Measurements from ENCODE around the gene PPP1R37. TPM values are rescaled to one million over a fixed set of nuclear protein-coding genes. Genes with fewer than 3 reads are reported as not detected.
A peak's percentile ranks its signal among the peaks of the same experiment; 100 is the strongest.

The PPP1R37 gene
- total and polyA plus RNA-seq, 2 of the 8 experiments (the other 6 are each of a cell fraction or from before 2014, with no cell fraction given) = 14.6 to 25.7 TPM

GRCh38 chr19:45153339-45154063, 60.5 kb downstream of the PPP1R37 start:
- Histone ChIP-seq H3K4me3 (ENCODE audit: extremely low read depth in 1 of 4, insufficient read depth in 2 of 4, low read depth in 3 of 4, low read length in 4 of 4) (peak overlapping the region; percentile 17 to 55 (median 29)), H3K56ac (replicated peaks; ENCODE audit: insufficient read length, low read depth, low read length) (peak overlapping the region; percentile 12), H3K23me2 (ENCODE audit: low read depth, low read length) (peaks cover 9% of the 10 kb centered on the region; the same call in 1 of the 2 replicates), H3K79me2 (ENCODE audit: control insufficient read depth in 1 of 2, insufficient read depth in 2 of 2, low read length in 2 of 2) (no peaks in the 10 kb centered on the region), H4K8ac (ENCODE audit: extremely low read depth, insufficient read depth, low read length) (no peak overlapping the region; the same call in 1 of the 2 replicates), H3K27ac (ENCODE audit: low read depth, low read length) (no peak overlapping the region), H2BK120ac (replicated peaks; ENCODE audit: low read depth, low read length) (no peak overlapping the region), H3K23ac (ENCODE audit: insufficient read length) (no peak overlapping the region), H3K14ac (ENCODE audit: insufficient read length) (no peak overlapping the region), H3K27me3 (replicated peaks in 1 of 4; ENCODE audit: control insufficient read depth in 3 of 4, extremely low read depth in 1 of 4, insufficient read depth in 3 of 4, low read length in 3 of 4) (peaks cover 16 to 49% (median 40%) of the 10 kb centered on the region in 4 experiments), H3K4me2 (ENCODE audit: insufficient read depth in 1 of 2, low read depth in 2 of 2, low read length in 2 of 2) (peak overlapping the region; percentile 72 to 77), H3K9me3 (ENCODE audit: insufficient read depth in 2 of 2, low read depth in 1 of 2, low read length in 1 of 2) (peaks cover 0 to 8% of the 10 kb centered on the region in 2 experiments; a peak in 1 of 4 replicates), H4K5ac (ENCODE audit: insufficient read length, low read depth, low read length) (no peak overlapping the region), H2AK5ac (ENCODE audit: low read depth, low read length) (no peak overlapping the region), H2BK15ac (ENCODE audit: low read length) (peak overlapping the region; percentile 88; the same call in 1 of the 2 replicates), H2BK20ac (ENCODE audit: low read length) (no peak overlapping the region), H3K4me1 (replicated peaks in 1 of 4; ENCODE audit: control insufficient read depth in 3 of 4, insufficient read depth in 4 of 4, low read length in 3 of 4) (peaks cover 0 to 13% (median 3%) of the 10 kb centered on the region in 4 experiments; a peak in 6 of 7 replicates), H2BK12ac (ENCODE audit: low read depth, low read length) (peak overlapping the region; percentile 88; the same call in 1 of the 2 replicates), H2BK5ac (ENCODE audit: low read depth, low read length) (peak overlapping the region; percentile 26; the same call in 1 of the 2 replicates), H4K20me1 (replicated peaks in 1 of 2; ENCODE audit: control insufficient read depth in 1 of 2, insufficient read depth in 2 of 2, low read length in 2 of 2) (peaks cover 0 to 14% of the 10 kb centered on the region in 2 experiments), H4K91ac (replicated peaks; ENCODE audit: insufficient read length, low read length) (peak overlapping the region; percentile 72), H3K9ac (replicated peaks in 1 of 4; ENCODE audit: extremely low read depth in 1 of 4, low read depth in 3 of 4, low read length in 3 of 4) (no peak overlapping the region), H3K18ac (ENCODE audit: extremely low read depth, low read length) (peak overlapping the region; percentile 95), H3K36me3 (ENCODE audit: control insufficient read depth in 2 of 4, insufficient read depth in 4 of 4, low read length in 3 of 4) (0 out of 8 replicates have a peak, but pooled peaks cover 0 to 2% (median 0%) of the 10 kb centered on the region in 4 experiments), H3K79me1 (ENCODE audit: low read depth, low read length) (no peaks in the 10 kb centered on the region; the same call in 1 of the 2 replicates), H2AFZ (ENCODE audit: low read length) (peak overlapping the region; percentile 77; the same call in 1 of the 2 replicates), H3K4ac (replicated peaks; ENCODE audit: insufficient read length, low read depth, low read length) (peak overlapping the region; percentile 53)
- CTCF ChIA-PET (ENCODE audit: partially characterized antibody) = interaction anchor here (1.0 to 2.3 kb wide), 9 partner anchors 10 to 201 kb away, joined by 3 to 10 read pairs (median 5); partner anchors contain the start of genes BLOC1S3 and TRAPPC6A
- DNase-seq (ENCODE audit: low read depth in 1 of 2, low spot score in 2 of 2) (peak in 1 of 2 experiments; percentile 86), FAIRE-seq (no peak)
- POLR2A ChIA-PET (ENCODE audit: partially characterized antibody) = interaction anchor here (0.6 to 3.5 kb wide), 12 partner anchors 8 to 466 kb away, joined by 3 to 21 read pairs (median 4); partner anchors contain the start of genes NKPD1, PPP1R37 and TRAPPC6A
- WGBS, 2 experiments (ENCODE audit: extremely low coverage in 1 of 2, insufficient coverage in 1 of 2, insufficient read length in 1 of 2, insufficient replicate concordance in 2 of 2, low coverage in 1 of 2, low lambda C conversion rate in 2 of 2, missing lambda C conversion rate in 1 of 2) = 22% methylated on average over 64 of the region's 69 CpGs; no CpG with 5 or more reads in 1 of the 2 experiments
- TF ChIP-seq SP4 (IDR thresholded peaks at IDR 0.05; ENCODE audit: low read length) (no peak), KDM4A (IDR thresholded peaks at IDR 0.05; ENCODE audit: low read depth, low read length, severe bottlenecking) (peak; percentile 51), NRF1 (IDR thresholded peaks at IDR 0.05; ENCODE audit: low read depth, low read length) (no peak), EGR1 (IDR thresholded peaks at IDR 0.05; ENCODE audit: borderline replicate concordance, low read depth, low read length) (peak; percentile 83; the same call in 1 of the 2 replicates), E2F6 (IDR thresholded peaks at IDR 0.05) (peak; percentile 77), MAX (IDR thresholded peaks at IDR 0.05) (peak; percentile 92), POLR2A (IDR thresholded peaks at IDR 0.05; ENCODE audit: control extremely low read depth in 1 of 2, low read depth in 2 of 2, low read length in 2 of 2) (no peak), ATF3 (IDR thresholded peaks at IDR 0.05; ENCODE audit: insufficient read depth, low read depth, low read length) (no peak), RXRA (IDR thresholded peaks at IDR 0.05; ENCODE audit: insufficient read depth, low read depth, low read length) (no peak)
